Mesendoderm (in vitro differentiated cells): ENCODE results near the gene HES4.

Experiments
- DNase-seq: peaks from one replicate; pipeline ENCODE4 v3.0.0; 2013
- H2AK5ac ChIP-seq: 2 replicates; pipeline ENCODE4 v1.6.1; 2013; ENCODE audit warnings: low read length, inconsistent platforms
- H2BK120ac ChIP-seq: 2 replicates; pipeline ENCODE4 v1.6.1; 2013; ENCODE audit warnings: low read depth, mild to moderate bottlenecking, low read length, moderate library complexity, mixed read lengths
- H2BK15ac ChIP-seq: replicated peaks from 2 replicates; pipeline ENCODE4 v1.6.1; 2013; ENCODE audit warnings: low read depth, mild to moderate bottlenecking, moderate library complexity
- H2BK5ac ChIP-seq: 2 replicates; pipeline ENCODE4 v1.6.1; 2013; ENCODE audit warnings: low read length, inconsistent platforms
- H3K18ac ChIP-seq: 2 replicates; pipeline ENCODE4 v1.6.1; 2013; ENCODE audit warnings: mild to moderate bottlenecking, low read length, mixed read lengths
- H3K23ac ChIP-seq: one replicate; pipeline ENCODE4 v1.6.1; 2013; ENCODE audit warnings: low read length
- H3K27ac ChIP-seq: 2 replicates; pipeline ENCODE4 v1.5.1; 2013; ENCODE audit warnings: low read depth, mild to moderate bottlenecking, inconsistent platforms, low read length, moderate library complexity
- H3K27me3 ChIP-seq: 2 replicates; pipeline ENCODE4 v1.6.1; 2013; ENCODE audit warnings: low read length, control low read depth, mild to moderate bottlenecking, inconsistent platforms; ENCODE audit not compliant: insufficient read depth, poor library complexity
- H3K36me3 ChIP-seq: 2 replicates; pipeline ENCODE4 v1.6.1; 2013; ENCODE audit warnings: low read length, inconsistent platforms; ENCODE audit not compliant: control insufficient read depth, insufficient read depth
- H3K4ac ChIP-seq: one replicate; pipeline ENCODE4 v1.6.1; 2013; ENCODE audit warnings: low read depth, mild to moderate bottlenecking, low read length, moderate library complexity
- H3K4me1 ChIP-seq: 2 replicates; pipeline ENCODE4 v1.6.1; 2013; ENCODE audit warnings: low read depth, low read length, inconsistent platforms; ENCODE audit not compliant: control insufficient read depth
- H3K4me2 ChIP-seq: 2 replicates; pipeline ENCODE4 v1.6.1; 2013; ENCODE audit warnings: low read length
- H3K4me3 ChIP-seq: 2 replicates; pipeline ENCODE4 v1.5.1; 2013; ENCODE audit warnings: mild to moderate bottlenecking, low read length
- H3K56ac ChIP-seq: one replicate; pipeline ENCODE4 v1.6.1; 2013; ENCODE audit warnings: low read length
- H3K79me1 ChIP-seq: 2 replicates; pipeline ENCODE4 v1.6.1; 2013; ENCODE audit warnings: low read length, inconsistent platforms
- H3K79me2 ChIP-seq: 2 replicates; pipeline ENCODE4 v1.6.1; 2013; ENCODE audit warnings: mild to moderate bottlenecking, low read length; ENCODE audit not compliant: control insufficient read depth, insufficient read depth
- H3K9ac ChIP-seq: 2 replicates; pipeline ENCODE4 v1.6.1; 2013; ENCODE audit warnings: low read length, inconsistent platforms
- H4K5ac ChIP-seq: one replicate; pipeline ENCODE4 v1.6.1; 2013; ENCODE audit warnings: low read length
- H4K8ac ChIP-seq: one replicate; pipeline ENCODE4 v1.6.1; 2013; ENCODE audit warnings: low read depth, mild to moderate bottlenecking, control low read depth, low read length, moderate library complexity
- WGBS: extraction: QIAGEN DNeasy Blood & Tissue Kit; methylation state at CpG from one replicate; pipeline ENCODE4 v1.1.7; 2013; ENCODE audit warnings: low lambda C conversion rate, missing lambda C conversion rate; ENCODE audit not compliant: insufficient coverage; ENCODE audit errors: extremely low coverage; 5-methylcytosine and 5-hydroxymethylcytosine counted together

Gene HES4

DNA sequence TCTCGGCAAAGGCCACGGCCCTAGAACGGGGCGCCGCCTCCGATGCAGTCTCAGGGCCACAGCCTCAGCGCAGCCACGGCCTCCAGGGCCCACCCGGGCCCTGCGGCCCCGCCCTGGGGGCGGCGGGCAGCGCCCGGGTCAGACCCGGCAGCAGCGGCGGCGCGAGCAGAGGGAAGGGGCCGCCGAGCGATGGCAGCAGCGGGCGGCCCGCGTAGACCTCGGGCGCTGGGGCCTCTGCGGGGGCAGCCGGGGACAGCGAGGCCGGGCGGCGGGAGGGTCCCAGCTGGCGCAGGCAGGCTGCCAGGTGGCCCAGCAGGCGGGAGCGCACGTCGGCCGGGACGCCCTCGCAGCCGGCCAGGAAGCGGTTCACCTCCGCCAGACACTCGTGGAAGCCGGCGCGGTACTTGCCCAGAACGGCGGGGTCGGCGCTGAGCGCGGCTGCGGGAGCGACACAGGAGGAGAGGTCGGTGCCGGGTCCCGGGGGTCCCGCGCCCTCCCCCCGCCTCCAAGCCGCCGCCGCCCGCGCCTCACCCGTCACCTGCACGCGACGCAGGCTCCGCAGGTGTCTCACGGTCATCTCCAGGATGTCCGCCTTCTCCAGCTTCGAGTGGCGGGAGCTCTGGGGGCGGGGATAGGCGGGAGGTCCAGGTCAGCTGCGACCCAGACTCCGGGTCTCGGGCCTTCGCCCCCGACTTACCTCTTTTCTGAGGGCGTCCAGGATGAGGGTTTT is 737 bp downstream of the HES4 start:
- Histone ChIP-seq H3K79me1 (no peaks in the 10 kb centered on the region), H3K36me3 (no peaks in the 10 kb centered on the region), H3K4me3 (no peak overlapping the region), H4K8ac (no peak overlapping the region), H3K18ac (no peak overlapping the region), H3K27me3 (peaks cover 29% of the 10 kb centered on the region), H2BK120ac (no peak overlapping the region), H3K56ac (peak overlapping the region; percentile 56), H3K4me2 (no peak overlapping the region), H4K5ac (no peak overlapping the region), H3K9ac (no peak overlapping the region), H3K4me1 (no peaks in the 10 kb centered on the region), H3K27ac (no peak overlapping the region), H2AK5ac (no peak overlapping the region), H3K79me2 (no peaks in the 10 kb centered on the region), H2BK5ac (no peak overlapping the region), H3K23ac (no peak overlapping the region), H2BK15ac (no peak overlapping the region), H3K4ac (no peak overlapping the region)
- DNase-seq: peak; percentile 38
- no CpG with 5 or more reads among the region's 86 CpGs for WGBS

DNA sequence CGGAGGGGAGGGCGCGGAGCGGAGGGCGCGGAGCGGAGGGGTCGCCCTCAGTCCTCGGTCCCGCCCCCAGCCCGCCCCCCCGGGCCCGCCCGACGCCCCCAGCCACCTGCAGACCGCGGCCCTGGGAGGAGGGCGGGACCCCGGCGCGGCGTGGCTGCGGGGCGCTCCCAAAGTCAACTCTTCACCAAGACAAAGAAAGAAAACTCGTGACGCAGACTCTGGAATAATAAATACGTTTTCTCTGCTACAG is 1.2 kb downstream of the HES4 start:
- Histone ChIP-seq H3K4me3 (no peak overlapping the region), H3K27me3 (peaks cover 29% of the 10 kb centered on the region), H3K79me1 (no peaks in the 10 kb centered on the region), H2BK120ac (no peak overlapping the region), H2BK15ac (no peak overlapping the region), H3K23ac (no peak overlapping the region), H3K27ac (no peak overlapping the region), H2AK5ac (no peak overlapping the region), H2BK5ac (no peak overlapping the region), H3K4ac (no peak overlapping the region), H3K4me1 (no peaks in the 10 kb centered on the region), H3K18ac (no peak overlapping the region), H3K79me2 (no peaks in the 10 kb centered on the region), H4K8ac (no peak overlapping the region), H4K5ac (no peak overlapping the region), H3K56ac (no peak overlapping the region), H3K36me3 (no peaks in the 10 kb centered on the region), H3K4me2 (no peak overlapping the region), H3K9ac (no peak overlapping the region)
- no peak for DNase-seq
- WGBS: no CpG with 5 or more reads among the region's 27 CpGs

DNA sequence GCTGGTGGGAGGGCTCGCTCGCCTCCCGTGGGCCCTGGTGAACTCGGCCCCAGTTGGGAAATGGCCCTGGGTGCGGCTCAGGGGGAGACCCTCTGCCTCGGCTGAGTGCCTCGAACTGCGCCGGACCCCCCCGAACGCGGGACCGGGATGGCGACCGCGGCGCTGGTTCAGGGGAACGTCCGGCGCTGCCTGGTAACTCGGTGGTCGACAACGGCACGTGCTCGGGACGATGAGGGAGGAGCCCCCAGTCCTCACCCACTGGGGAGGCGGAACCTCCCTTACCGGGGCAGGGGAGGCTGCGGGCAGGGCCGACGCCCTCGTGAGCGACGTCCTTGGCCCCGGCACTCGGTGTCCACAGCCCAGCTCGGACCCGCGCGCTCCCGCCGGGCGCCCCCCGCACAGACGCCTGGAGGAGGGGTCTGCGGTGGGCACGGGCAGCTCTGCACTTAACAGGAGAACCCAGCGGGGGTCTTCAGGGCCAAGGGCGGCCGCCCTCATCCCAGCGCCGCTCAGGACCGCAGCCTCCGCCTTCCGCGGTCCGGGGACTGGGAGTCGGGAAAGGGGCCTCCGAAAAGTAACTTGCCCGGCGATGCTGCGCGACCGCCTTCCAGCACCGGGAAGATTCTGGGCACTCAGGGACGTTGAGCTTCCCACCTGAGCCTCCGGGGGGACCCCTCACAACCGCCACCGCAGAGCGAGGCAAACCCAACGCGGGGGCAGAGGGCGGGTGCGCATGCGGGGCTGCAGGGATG is 1.7 kb downstream of the HES4 start:
- Histone ChIP-seq H3K4ac (no peak overlapping the region), H3K4me2 (no peak overlapping the region), H3K79me1 (no peaks in the 10 kb centered on the region), H2BK120ac (no peak overlapping the region), H3K23ac (peak overlapping the region; percentile 24), H3K4me1 (no peaks in the 10 kb centered on the region), H3K56ac (no peak overlapping the region), H3K4me3 (no peak overlapping the region), H3K79me2 (no peaks in the 10 kb centered on the region), H3K36me3 (no peaks in the 10 kb centered on the region), H3K27ac (no peak overlapping the region), H3K27me3 (peaks cover 29% of the 10 kb centered on the region), H3K9ac (no peak overlapping the region), H4K5ac (no peak overlapping the region), H2AK5ac (no peak overlapping the region), H2BK15ac (no peak overlapping the region), H4K8ac (no peak overlapping the region), H3K18ac (no peak overlapping the region), H2BK5ac (no peak overlapping the region)
- no CpG with 5 or more reads among the region's 75 CpGs for WGBS
- peak; percentile 31 for DNase-seq

DNA sequence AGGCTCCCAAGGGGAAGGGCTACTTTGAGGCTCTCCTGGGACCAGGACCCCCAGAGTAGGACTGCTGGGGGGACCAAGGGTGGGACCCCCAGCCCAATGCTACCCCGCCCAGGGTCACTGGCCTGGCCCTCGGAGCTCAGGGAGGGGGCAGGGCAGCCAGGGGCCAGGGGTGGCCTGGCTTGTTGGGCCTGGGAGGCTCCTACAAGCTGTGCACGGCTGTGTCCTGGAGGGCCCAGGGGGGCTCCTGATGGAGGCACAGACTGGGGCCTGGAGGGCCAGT is 2.2 kb downstream of the HES4 start:
- Histone ChIP-seq H3K4me2 (no peak overlapping the region), H2BK5ac (no peak overlapping the region), H2AK5ac (no peak overlapping the region), H3K56ac (no peak overlapping the region), H3K4ac (no peak overlapping the region), H4K5ac (no peak overlapping the region), H3K4me1 (no peaks in the 10 kb centered on the region), H2BK15ac (no peak overlapping the region), H3K79me1 (no peaks in the 10 kb centered on the region), H3K18ac (no peak overlapping the region), H3K27ac (no peak overlapping the region), H2BK120ac (no peak overlapping the region), H3K36me3 (no peaks in the 10 kb centered on the region), H3K79me2 (no peaks in the 10 kb centered on the region), H3K27me3 (peaks cover 27% of the 10 kb centered on the region), H3K9ac (no peak overlapping the region), H3K23ac (no peak overlapping the region), H3K4me3 (no peak overlapping the region), H4K8ac (no peak overlapping the region)
- WGBS: no CpG with 5 or more reads among the region's 3 CpGs
- no peak for DNase-seq

DNA sequence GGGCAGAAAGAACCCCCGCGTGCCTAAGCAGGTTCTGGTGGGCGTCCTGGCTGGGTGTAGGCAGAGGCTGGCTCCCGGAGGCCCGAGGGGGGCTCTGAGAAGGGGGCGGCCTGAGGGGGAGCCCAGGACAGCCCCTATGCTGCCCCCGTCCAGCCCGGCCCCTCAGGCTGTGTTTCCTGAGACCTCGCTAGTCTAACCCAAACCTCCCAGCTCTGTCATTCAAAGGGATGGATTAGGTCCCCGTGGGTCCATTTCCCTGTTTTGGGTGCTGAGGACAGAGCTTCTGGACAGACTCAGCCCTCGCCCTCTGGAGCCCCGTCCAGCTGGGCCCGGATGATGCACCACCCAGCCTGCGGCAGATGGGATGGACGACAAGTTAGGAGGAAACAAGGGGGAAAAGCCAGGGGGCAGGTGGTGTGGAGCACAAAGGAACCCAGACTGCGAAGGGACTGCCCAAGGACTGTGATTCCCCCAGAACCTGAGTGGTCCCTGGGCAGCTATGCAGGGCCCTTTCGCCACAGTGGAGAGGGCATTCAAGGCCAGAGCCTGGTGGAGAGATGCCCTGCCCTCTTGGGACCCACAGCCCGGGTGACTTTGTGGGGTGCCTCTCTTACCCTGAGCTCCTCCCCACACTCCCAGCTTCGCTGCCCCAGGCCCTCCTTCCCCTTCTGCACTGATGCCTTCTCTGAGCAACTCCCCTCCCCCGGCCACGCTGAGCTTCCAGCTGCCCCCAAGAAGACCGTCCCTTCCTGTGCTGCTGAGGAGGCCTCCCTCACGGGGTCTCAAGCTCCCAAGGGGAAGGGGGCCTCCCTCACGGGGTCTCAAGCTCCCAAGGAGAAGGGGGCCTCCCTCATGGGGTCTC is 2.8 kb downstream of the HES4 start:
- H2BK15ac ChIP-seq: no peak overlapping the region
- H3K27ac ChIP-seq: no peak overlapping the region
- H3K36me3 ChIP-seq: no peaks in the 10 kb centered on the region
- no peak overlapping the region for H3K18ac ChIP-seq
- no peak overlapping the region for H2BK120ac ChIP-seq
- H2AK5ac ChIP-seq: no peak overlapping the region
- H3K56ac ChIP-seq: no peak overlapping the region
- no peak overlapping the region for H4K8ac ChIP-seq
- H3K4me3 ChIP-seq: no peak overlapping the region
- H3K27me3 ChIP-seq: peaks cover 27% of the 10 kb centered on the region
- H3K79me2 ChIP-seq: no peaks in the 10 kb centered on the region
- no peaks in the 10 kb centered on the region for H3K4me1 ChIP-seq
- no peak overlapping the region for H3K9ac ChIP-seq
- DNase-seq: no peak
- H3K23ac ChIP-seq: no peak overlapping the region
- no peak overlapping the region for H3K4ac ChIP-seq
- H3K79me1 ChIP-seq: no peaks in the 10 kb centered on the region
- no peak overlapping the region for H3K4me2 ChIP-seq
- H4K5ac ChIP-seq: no peak overlapping the region
- no peak overlapping the region for H2BK5ac ChIP-seq
- no CpG with 5 or more reads among the region's 24 CpGs for WGBS
